ENCODE data around the gene S1PR2. TPM values are rescaled to one million over a fixed set of nuclear protein-coding genes. Genes with fewer than 3 reads are reported as not detected.

Gene S1PR2
- total and polyA plus RNA-seq, 7 experiments from 2014 or later, result 0.64 to 6.8 (median 4.1) TPM

DNA sequence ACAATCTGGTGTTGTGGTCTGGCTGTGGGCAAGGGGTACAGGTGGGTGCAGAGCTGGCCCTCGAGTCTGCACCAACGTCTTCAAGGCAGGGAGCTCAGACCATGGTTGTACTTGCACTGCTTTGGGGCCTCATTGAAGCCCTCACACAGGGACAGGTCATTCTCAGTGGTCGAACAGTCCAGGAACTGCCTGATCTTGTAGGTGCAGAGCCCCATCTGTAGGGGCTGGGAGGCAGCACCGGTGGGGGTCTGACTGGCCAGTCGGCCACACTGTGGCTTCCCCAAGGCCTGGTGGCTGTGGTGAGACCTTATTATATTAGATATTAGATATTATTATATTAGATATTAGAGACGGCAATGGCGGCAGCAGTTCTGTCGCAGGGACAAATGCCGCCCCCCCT, 14.0 kb downstream of the S1PR2 start:
- no peak overlapping the region for H3K27ac Mint-ChIP-seq
- no peaks in the 10 kb centered on the region for H3K27me3 ChIP-seq (ENCODE audit: control insufficient read depth in 2 of 2, insufficient read depth in 2 of 2, low read length in 2 of 2)
- no peaks in the 10 kb centered on the region for H3K27me3 Mint-ChIP-seq
- ChIA-PET POLR2A (interaction anchor here (0.6 to 1.0 kb wide), 2 partner anchors 8 to 9 kb away, joined by 4 to 5 read pairs; no protein-coding TSS in a partner anchor), CTCF (no interaction called here)
- peaks cover 0 to 4% (median 0%) of the 10 kb centered on the region in 7 donors for H3K4me1 Mint-ChIP-seq
- no peaks in the 10 kb centered on the region for H3K9me3 Mint-ChIP-seq
- H3K4me3 ChIP-seq (ENCODE audit: low read length), result no peak overlapping the region
- no peaks in the 10 kb centered on the region for H3K4me1 ChIP-seq (ENCODE audit: control insufficient read depth in 2 of 2, insufficient read depth in 2 of 2, low read length in 2 of 2)
- H3K36me3 Mint-ChIP-seq, result no peaks in the 10 kb centered on the region
- ATAC-seq, result no peak
- no peak overlapping the region for H3K4me3 Mint-ChIP-seq
- DNase-seq, result no peak
- no peak overlapping the region for H3K27ac ChIP-seq (ENCODE audit: low read depth, low read length)
- H3K9me3 ChIP-seq (ENCODE audit: control insufficient read depth in 2 of 3, low read length in 3 of 3), result no peaks in the 10 kb centered on the region
- intact Hi-C loops (cut with micrococcal nuclease), result loop anchor here in 1 of 2 donors (5.0 kb wide), 1 partner anchor 35 kb away; the partner anchor contains the start of gene MRPL4
- H3K36me3 ChIP-seq (ENCODE audit: control insufficient read depth in 2 of 3, insufficient read depth in 3 of 3, low read length in 3 of 3), result no peaks in the 10 kb centered on the region

DNA sequence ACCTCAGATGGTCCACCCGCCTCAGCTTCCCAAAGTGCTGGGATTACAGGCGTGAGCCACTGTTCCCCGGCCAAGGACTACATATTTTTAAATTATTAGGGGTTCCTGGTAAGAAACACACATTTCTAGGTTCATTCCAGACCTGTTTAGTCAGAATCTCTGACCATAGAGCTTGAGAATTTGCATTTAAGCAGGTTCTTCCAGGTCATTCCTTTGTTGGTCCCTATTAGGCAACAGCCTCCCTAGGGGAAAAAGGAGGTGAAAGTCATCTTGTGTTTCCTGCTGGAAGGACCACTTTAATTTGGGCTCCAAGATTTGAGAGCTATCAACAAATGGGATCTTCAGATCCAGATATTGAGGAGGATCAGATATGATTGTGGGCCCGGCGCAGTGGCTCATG, 16.3 kb downstream of the S1PR2 start:
- Histone ChIP-seq H3K27me3 (ENCODE audit: control insufficient read depth in 2 of 2, insufficient read depth in 2 of 2, low read length in 2 of 2) (no peaks in the 10 kb centered on the region), H3K36me3 (ENCODE audit: control insufficient read depth in 2 of 3, insufficient read depth in 3 of 3, low read length in 3 of 3) (no peaks in the 10 kb centered on the region), H3K4me3 (ENCODE audit: low read length) (no peak overlapping the region), H3K27ac (ENCODE audit: low read depth, low read length) (no peak overlapping the region), H3K9me3 (ENCODE audit: control insufficient read depth in 2 of 3, low read length in 3 of 3) (no peaks in the 10 kb centered on the region), H3K4me1 (ENCODE audit: control insufficient read depth in 2 of 2, insufficient read depth in 2 of 2, low read length in 2 of 2) (no peaks in the 10 kb centered on the region)
- intact Hi-C loops (cut with micrococcal nuclease), result loop anchor here in 1 of 2 donors (5.0 kb wide), 1 partner anchor 38 kb away; the partner anchor contains the start of gene MRPL4
- Mint-ChIP-seq H3K36me3 (no peaks in the 10 kb centered on the region), H3K4me1 (peaks cover 0 to 4% (median 0%) of the 10 kb centered on the region in 7 donors), H3K27me3 (no peaks in the 10 kb centered on the region), H3K9me3 (no peaks in the 10 kb centered on the region), H3K4me3 (no peak overlapping the region), H3K27ac (no peak overlapping the region)
- ChIA-PET POLR2A (interaction anchor here (0.5 to 0.7 kb wide), 2 partner anchors 9 to 604 kb away, joined by 3 read pairs; no protein-coding TSS in a partner anchor), CTCF (interaction anchor here (0.6 to 0.7 kb wide), 3 partner anchors 215 to 366 kb away, joined by 3 to 6 read pairs (median 4); no protein-coding TSS in a partner anchor)
- ATAC-seq, result no peak
- DNase-seq, result no peak

DNA sequence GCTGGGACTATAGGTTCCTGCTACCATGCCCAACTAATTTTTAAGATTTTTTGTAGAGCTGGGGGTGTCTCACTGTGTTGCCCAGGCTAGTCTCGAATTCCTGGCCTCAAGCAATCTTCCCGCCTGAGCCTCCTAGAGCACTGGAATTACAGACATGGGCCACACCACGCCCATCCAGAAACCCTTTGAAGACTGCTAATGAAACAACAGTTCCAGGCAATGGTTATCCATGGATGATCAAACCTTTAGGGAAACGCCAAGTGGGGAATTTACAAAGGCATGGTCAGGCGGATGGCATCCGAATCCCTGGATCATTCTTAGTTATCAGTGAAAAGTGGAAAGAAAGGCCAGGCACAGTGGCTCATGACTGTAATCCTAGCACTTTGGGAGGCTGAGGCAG, 19.4 kb downstream of the S1PR2 start:
- H3K27me3 ChIP-seq (ENCODE audit: control insufficient read depth in 2 of 2, insufficient read depth in 2 of 2, low read length in 2 of 2), result no peaks in the 10 kb centered on the region
- intact Hi-C loops (cut with micrococcal nuclease), result no loop called here
- DNase-seq, result no peak
- Mint-ChIP-seq H3K36me3 (peaks cover 0 to 7% (median 0%) of the 10 kb centered on the region in 5 donors), H3K4me1 (peaks cover 0 to 5% (median 0%) of the 10 kb centered on the region in 7 donors), H3K27ac (no peak overlapping the region), H3K4me3 (no peak overlapping the region), H3K9me3 (peaks cover 0 to 8% (median 0%) of the 10 kb centered on the region in 11 donors), H3K27me3 (no peaks in the 10 kb centered on the region)
- H3K4me1 ChIP-seq (ENCODE audit: control insufficient read depth in 2 of 2, insufficient read depth in 2 of 2, low read length in 2 of 2), result no peaks in the 10 kb centered on the region
- no peaks in the 10 kb centered on the region for H3K36me3 ChIP-seq (ENCODE audit: control insufficient read depth in 2 of 3, insufficient read depth in 3 of 3, low read length in 3 of 3)
- CTCF ChIA-PET, result no interaction called here
- peaks cover 0 to 7% (median 0%) of the 10 kb centered on the region in 3 experiments for H3K9me3 ChIP-seq (ENCODE audit: control insufficient read depth in 2 of 3, low read length in 3 of 3)
- ATAC-seq, result no peak
- H3K4me3 ChIP-seq (ENCODE audit: low read length), result no peak overlapping the region
- H3K27ac ChIP-seq (ENCODE audit: low read depth, low read length), result no peak overlapping the region
- POLR2A ChIA-PET, result no interaction called here

DNA sequence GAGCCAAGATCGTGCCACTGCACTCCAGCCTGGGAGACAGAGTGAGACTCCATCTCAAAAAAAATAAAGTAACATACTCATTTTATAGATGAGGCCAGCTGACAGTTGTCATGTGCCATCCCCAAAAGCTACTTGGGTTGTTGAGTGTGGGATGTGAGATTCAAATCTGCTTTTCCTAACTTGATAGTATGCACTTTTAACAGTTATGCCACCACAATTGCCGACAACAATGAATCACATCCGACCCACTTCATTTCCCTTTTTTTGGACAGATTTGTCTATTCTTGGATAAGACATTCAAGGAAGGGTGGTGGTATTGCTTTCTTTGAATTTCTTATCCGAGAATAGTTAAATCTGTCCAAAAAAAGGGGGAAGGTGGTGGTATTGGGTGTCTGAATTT, 20.1 kb downstream of the S1PR2 start:
- peaks cover 0 to 7% (median 0%) of the 10 kb centered on the region in 7 donors for H3K4me1 Mint-ChIP-seq

DNA sequence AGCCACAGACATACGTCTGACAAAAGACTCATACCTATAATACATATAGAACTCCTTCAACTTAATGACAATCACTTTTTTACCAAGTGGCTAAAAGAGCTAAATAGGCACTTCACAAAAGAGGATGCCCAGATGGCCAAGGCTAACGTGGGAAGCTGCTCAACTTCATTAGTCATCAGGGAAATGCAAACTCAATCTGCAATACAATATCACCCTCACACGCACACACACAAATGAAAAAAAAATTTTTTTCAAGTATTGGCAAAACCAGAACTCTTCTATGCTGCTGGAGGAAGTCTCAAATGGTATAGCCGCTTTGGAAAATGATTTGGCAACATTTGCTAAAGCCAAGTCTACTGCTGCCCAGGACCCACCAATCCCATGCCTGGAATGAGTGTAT, 21.8 kb downstream of the S1PR2 start:
- POLR2A ChIA-PET, result interaction anchor here (0.6 kb wide), 1 partner anchor 9 kb away, joined by 3 read pairs; no protein-coding TSS in a partner anchor
- ATAC-seq, result peak; percentile 44

More for the DNA sequence above, 20.1 kb downstream of the S1PR2 start:
- Histone ChIP-seq H3K36me3 (ENCODE audit: control insufficient read depth in 2 of 3, insufficient read depth in 3 of 3, low read length in 3 of 3) (no peaks in the 10 kb centered on the region), H3K4me1 (ENCODE audit: control insufficient read depth in 2 of 2, insufficient read depth in 2 of 2, low read length in 2 of 2) (no peaks in the 10 kb centered on the region), H3K4me3 (ENCODE audit: low read length) (no peak overlapping the region), H3K9me3 (ENCODE audit: control insufficient read depth in 2 of 3, low read length in 3 of 3) (peaks cover 0 to 8% (median 0%) of the 10 kb centered on the region in 3 experiments), H3K27ac (ENCODE audit: low read depth, low read length) (no peak overlapping the region), H3K27me3 (ENCODE audit: control insufficient read depth in 2 of 2, insufficient read depth in 2 of 2, low read length in 2 of 2) (no peaks in the 10 kb centered on the region)
- Mint-ChIP-seq H3K9me3 (peaks cover 0 to 8% (median 0%) of the 10 kb centered on the region in 11 donors), H3K36me3 (peaks cover 0 to 8% (median 0%) of the 10 kb centered on the region in 5 donors), H3K27ac (no peak overlapping the region), H3K27me3 (no peaks in the 10 kb centered on the region), H3K4me3 (no peak overlapping the region)
- ATAC-seq (no peak), DNase-seq (no peak)
- CTCF ChIA-PET, result interaction anchor here (0.6 kb wide), 1 partner anchor 654 kb away, joined by 3 read pairs; no protein-coding TSS in a partner anchor
- intact Hi-C loops (cut with micrococcal nuclease), result no loop called here
- POLR2A ChIA-PET, result no interaction called here

DNA sequence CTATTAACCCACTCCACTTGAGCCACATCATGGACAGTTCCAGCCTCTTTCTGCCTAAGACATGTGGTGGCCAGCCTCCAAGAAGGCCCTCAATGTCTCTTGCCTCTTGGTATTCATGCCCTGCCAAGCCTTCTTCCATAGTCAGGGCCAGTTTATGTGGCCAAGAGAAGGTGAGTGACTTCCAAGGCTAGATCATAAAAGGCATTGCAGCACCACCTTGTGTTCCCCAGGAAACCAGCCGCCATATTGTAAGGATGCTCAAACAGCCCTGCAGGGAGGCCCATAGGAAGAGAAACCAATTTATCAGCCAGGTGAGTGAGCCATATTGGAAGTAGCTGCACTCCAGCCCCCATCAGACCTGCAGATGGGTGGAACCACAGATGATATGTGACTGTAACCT, 24.1 kb downstream of the S1PR2 start:
- H3K27ac Mint-ChIP-seq, result peak overlapping the region in 1 of 9 donors; percentile 14
- POLR2A ChIA-PET, result no interaction called here
- no peak overlapping the region for H3K4me3 Mint-ChIP-seq
- no peaks in the 10 kb centered on the region for H3K36me3 ChIP-seq (ENCODE audit: control insufficient read depth in 2 of 3, insufficient read depth in 3 of 3, low read length in 3 of 3)
- no peak for DNase-seq
- no peaks in the 10 kb centered on the region for H3K27me3 Mint-ChIP-seq
- H3K9me3 Mint-ChIP-seq, result peaks cover 0 to 8% (median 0%) of the 10 kb centered on the region in 11 donors
- H3K27ac ChIP-seq (ENCODE audit: low read depth, low read length), result no peak overlapping the region
- CTCF ChIA-PET, result interaction anchor here (1.1 kb wide), 1 partner anchor 29 kb away, joined by 3 read pairs; no protein-coding TSS in a partner anchor
- intact Hi-C loops (cut with micrococcal nuclease), result no loop called here
- no peak overlapping the region for H3K4me3 ChIP-seq (ENCODE audit: low read length)
- ATAC-seq, result no peak
- no peaks in the 10 kb centered on the region for H3K4me1 ChIP-seq (ENCODE audit: control insufficient read depth in 2 of 2, insufficient read depth in 2 of 2, low read length in 2 of 2)
- peaks cover 0 to 8% (median 0%) of the 10 kb centered on the region in 3 experiments for H3K9me3 ChIP-seq (ENCODE audit: control insufficient read depth in 2 of 3, low read length in 3 of 3)
- no peaks in the 10 kb centered on the region for H3K27me3 ChIP-seq (ENCODE audit: control insufficient read depth in 2 of 2, insufficient read depth in 2 of 2, low read length in 2 of 2)
- H3K36me3 Mint-ChIP-seq, result peaks cover 0 to 8% (median 3%) of the 10 kb centered on the region in 5 donors
- H3K4me1 Mint-ChIP-seq, result peaks cover 0 to 8% (median 0%) of the 10 kb centered on the region in 7 donors

More for the DNA sequence above, 21.8 kb downstream of the S1PR2 start:
- Mint-ChIP-seq H3K9me3 (peaks cover 0 to 8% (median 0%) of the 10 kb centered on the region in 11 donors), H3K27me3 (no peaks in the 10 kb centered on the region), H3K27ac (no peak overlapping the region), H3K4me3 (no peak overlapping the region), H3K36me3 (peaks cover 0 to 8% (median 3%) of the 10 kb centered on the region in 5 donors), H3K4me1 (peaks cover 0 to 8% (median 0%) of the 10 kb centered on the region in 7 donors)
- H3K4me3 ChIP-seq (ENCODE audit: low read length), result no peak overlapping the region
- H3K4me1 ChIP-seq (ENCODE audit: control insufficient read depth in 2 of 2, insufficient read depth in 2 of 2, low read length in 2 of 2), result no peaks in the 10 kb centered on the region
- CTCF ChIA-PET, result no interaction called here
- H3K27ac ChIP-seq (ENCODE audit: low read depth, low read length), result no peak overlapping the region
- intact Hi-C loops (cut with micrococcal nuclease), result no loop called here
- H3K27me3 ChIP-seq (ENCODE audit: control insufficient read depth in 2 of 2, insufficient read depth in 2 of 2, low read length in 2 of 2), result no peaks in the 10 kb centered on the region
- DNase-seq, result no peak
- H3K36me3 ChIP-seq (ENCODE audit: control insufficient read depth in 2 of 3, insufficient read depth in 3 of 3, low read length in 3 of 3), result no peaks in the 10 kb centered on the region
- H3K9me3 ChIP-seq (ENCODE audit: control insufficient read depth in 2 of 3, low read length in 3 of 3), result peaks cover 0 to 8% (median 0%) of the 10 kb centered on the region in 3 experiments

Data from naive thymus-derived CD4-positive, alpha-beta T cell (primary cell).